DLD1 (cell line): ENCODE results near the gene SCAF1.

Source experiments
- in situ Hi-C: cut with HindIII; loops from 2 replicates; pipeline ENCODE4 v1.10.0; 2017; ENCODE audit warnings: low sequenced_read_pairs

The SCAF1 gene, protein sequence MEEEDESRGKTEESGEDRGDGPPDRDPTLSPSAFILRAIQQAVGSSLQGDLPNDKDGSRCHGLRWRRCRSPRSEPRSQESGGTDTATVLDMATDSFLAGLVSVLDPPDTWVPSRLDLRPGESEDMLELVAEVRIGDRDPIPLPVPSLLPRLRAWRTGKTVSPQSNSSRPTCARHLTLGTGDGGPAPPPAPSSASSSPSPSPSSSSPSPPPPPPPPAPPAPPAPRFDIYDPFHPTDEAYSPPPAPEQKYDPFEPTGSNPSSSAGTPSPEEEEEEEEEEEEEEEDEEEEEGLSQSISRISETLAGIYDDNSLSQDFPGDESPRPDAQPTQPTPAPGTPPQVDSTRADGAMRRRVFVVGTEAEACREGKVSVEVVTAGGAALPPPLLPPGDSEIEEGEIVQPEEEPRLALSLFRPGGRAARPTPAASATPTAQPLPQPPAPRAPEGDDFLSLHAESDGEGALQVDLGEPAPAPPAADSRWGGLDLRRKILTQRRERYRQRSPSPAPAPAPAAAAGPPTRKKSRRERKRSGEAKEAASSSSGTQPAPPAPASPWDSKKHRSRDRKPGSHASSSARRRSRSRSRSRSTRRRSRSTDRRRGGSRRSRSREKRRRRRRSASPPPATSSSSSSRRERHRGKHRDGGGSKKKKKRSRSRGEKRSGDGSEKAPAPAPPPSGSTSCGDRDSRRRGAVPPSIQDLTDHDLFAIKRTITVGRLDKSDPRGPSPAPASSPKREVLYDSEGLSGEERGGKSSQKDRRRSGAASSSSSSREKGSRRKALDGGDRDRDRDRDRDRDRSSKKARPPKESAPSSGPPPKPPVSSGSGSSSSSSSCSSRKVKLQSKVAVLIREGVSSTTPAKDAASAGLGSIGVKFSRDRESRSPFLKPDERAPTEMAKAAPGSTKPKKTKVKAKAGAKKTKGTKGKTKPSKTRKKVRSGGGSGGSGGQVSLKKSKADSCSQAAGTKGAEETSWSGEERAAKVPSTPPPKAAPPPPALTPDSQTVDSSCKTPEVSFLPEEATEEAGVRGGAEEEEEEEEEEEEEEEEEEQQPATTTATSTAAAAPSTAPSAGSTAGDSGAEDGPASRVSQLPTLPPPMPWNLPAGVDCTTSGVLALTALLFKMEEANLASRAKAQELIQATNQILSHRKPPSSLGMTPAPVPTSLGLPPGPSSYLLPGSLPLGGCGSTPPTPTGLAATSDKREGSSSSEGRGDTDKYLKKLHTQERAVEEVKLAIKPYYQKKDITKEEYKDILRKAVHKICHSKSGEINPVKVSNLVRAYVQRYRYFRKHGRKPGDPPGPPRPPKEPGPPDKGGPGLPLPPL

DNA sequence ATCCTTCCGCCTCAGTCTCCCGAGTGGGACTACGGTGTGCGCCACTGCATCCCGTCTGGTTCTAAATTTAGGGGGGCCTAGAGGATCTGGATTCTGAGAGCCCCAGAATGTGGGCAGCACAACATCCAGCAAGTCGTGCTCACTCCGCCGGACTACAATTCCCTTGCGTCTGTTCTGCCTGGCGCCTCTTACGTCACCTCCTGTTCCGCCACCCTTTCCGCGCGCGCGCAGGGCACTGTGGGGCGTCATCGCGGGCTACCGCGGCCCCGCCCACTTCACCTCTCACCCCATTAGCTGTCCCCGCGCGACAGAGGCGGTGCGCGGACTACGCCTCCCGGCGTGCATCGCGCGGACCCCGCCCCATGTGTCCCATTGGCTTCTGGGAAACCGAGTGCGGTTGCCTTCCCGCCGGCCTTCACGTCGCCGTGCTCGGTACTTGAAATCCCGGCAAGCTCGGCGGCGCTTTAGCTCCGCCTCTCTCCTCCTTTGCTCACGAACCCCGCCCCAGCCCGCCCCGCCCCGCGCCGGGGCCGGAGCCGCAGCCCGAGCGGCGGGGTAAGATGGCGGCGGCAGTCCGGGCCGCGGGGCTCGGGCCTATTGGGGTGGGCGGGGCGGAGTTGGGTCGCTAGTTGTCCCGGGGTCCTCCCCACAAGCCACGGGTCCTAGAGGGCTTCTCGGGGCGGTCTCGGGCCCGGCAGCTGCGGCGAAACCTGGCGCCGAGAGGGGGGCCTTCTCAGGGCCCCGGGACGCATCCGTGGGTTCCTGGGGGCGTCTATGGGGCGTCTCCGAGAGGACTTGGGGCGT, at the start of gene SCAF1:
Gene SCAF1, plus strand, starts transcription at position 522 of the 804 bp plus-strand sequence. CDS start 2,818 bp downstream, outside the sequence.
- in situ Hi-C loops = no loop called here

DNA sequence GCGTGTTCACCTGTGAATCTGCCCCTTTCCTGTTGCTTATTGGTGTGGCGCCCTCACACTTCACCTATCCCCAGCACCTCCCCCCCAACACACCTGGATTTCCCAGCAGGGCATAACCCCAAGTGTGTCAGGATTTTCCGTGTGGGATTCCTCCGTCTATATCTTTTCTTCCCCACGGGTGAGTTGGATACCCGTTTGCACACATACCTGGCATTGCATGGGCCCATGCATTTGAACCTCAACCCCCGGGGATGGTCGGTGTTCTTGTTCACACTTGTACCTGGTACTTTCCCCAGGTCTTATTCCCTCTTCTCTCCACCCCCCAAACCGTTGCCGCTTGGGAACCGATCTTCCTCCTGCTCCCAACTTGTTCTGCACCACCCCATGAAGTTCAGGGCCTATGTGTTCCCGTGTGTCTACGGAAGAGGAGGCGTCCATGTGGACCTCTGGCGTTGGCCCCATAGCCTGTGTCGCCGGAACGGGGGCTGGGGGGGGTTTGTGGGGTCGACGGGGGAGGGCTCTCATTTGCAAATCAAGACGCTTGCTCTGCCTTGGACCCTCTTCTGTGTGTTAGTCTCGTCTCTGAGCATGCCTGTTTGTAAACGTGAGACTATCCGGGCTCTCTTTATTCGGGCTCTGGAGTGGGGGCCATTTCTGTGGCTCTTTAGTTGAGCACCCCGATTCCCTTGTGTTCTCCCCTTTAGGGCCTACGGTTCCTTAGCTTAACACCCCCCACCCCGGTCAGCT, 49.4 kb upstream of the SCAF1 start:
- in situ Hi-C loops = no loop called here

DNA sequence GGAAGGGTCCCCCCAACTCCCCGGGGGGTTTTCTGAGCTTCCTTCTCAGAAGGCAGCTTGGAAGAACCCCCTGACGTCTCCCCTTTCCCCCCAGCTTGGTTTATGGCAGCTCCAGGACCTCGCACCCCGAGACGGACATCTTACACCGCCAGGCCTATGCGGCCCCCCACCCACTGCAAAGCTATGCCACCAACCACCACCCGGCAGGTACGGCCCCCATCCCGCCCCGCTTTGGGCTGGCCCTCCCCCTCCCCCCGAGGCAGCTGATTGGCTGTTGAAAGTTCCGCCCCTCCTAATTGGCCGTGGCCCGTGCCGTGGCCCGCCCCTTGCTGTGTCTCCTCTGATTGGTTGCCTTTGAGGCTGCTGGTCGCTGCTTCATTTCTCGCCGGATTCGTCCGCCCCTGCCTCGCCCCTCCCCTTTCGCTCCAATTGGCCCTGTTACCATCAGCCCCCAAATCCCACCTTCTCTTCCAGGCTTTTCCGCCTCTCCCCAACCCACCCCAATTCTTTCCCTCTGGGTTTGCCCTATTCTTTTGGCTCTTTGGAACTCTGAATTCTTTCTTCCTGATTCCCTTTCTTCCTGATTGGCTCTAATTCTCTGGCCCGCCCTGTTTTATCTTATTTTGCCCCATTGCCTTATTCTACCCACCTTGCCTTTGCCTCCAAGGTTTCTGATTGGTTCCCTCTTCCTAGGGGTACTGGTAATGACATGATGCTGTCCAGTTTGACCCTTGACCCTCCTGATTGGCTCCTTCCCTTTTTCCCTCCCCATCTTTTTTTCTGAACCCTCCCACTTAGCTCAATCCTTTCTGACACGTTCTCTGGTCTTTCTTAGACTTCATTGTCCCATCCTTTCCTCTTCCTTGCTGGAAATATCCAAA, 48.5 kb upstream of the SCAF1 start:
- in situ Hi-C loops = no loop called here

DNA sequence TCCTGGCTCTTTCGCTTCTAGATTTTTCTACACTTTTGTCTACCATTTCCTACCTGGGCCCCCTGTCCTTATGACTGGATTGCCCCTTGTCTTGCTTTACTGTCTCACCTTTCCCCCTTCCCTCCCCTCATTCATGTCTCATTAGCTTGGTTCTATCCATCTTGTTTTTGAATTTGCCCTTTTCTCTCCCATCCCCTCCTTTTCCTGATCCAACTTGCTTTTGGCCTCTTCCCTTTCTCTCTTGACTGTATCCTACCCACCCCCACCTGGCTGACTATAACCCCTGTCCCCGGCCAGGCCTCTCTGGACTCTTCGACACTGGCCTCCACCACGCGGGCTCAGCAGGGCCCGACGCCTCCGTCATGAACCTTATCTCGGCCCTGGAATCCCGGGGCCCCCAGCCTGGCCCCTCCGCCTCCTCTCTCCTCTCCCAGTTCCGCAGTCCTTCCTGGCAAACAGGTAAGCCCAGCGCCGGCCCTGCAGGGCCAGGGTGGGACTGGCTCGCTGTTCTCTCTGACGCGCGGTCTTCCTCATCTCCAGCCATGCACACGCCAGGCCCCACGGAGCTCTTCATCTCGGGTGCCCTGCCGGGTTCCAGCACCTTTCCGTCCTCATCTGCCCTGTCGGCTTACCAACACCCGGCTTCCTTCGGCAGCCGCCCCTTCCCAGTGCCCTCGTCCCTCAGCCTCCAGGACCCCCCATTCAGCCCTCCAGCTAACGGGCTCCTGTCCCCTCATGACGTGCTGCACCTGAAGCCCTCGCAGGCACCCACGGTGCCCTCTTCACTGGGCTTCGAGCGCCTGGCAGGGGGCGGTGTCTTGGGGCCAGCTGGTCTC, 47.6 kb upstream of the SCAF1 start:
- in situ Hi-C loops = no loop called here

DNA sequence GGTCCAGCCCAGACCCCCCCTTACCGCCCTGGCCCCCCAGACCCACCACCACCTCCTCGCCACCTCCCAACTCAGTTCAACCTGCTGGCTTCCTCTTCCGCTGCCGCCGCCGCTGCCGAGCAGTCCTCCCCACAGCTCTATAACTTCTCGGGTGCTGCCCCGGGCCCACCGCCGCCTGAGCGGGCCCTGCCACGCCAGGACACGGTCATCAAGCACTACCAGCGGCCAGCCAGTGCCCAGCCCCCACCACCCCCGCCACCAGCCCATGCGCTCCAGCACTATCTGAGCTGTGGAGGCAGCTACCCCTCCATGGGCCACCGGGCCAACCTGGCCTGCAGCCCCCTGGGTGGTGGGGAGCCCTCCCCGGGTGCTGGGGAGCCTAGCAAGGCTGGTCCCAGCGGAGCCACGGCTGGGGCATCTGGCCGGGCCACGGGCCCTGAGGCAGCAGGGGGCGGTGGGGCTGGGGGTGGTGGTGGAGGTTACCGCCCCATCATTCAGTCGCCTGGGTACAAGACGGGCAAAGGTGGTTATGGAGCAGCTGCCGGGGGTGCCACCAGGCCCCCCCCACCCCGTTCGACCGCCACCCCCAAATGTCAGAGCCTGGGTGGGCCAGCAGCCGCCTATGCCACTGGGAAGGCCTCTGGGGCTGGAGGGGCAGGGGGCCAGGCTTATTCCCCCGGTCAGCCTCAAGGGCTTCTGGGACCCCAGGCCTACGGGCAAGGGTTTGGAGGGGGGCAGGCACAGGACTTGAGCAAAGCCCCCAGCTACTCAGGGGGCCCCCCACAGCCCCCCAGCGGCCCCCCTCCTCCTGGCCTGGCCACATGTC, 46.8 kb upstream of the SCAF1 start:
- in situ Hi-C loops = no loop called here

DNA sequence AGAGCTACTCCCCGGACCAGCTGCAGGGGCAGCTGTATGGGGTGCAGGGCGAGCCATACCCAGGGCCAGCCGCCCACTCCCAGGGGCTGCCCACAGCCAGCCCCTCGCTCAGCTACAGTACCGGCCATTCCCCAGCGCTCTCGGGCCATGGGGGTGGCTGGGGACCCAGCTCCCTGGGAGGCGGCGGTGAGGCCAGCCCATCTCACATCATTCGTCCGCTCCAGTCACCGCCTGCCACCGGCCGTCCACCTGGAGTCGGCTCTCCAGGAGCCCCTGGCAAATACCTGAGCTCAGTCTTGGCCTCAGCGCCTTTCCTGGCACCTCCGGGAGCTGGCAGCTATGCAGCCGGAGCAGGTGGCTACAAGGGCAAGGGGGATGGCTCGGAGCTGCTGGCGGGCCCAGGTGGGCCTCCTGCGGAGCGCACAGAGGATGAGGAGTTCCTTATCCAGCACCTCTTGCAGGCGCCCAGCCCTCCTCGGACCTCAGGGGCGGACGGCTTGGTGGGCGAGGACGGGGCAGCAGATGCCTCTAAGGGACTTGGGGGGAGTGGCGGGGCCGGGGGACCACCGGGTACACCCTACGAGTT, 46.1 kb upstream of the SCAF1 start:
- in situ Hi-C loops = no loop called here

DNA sequence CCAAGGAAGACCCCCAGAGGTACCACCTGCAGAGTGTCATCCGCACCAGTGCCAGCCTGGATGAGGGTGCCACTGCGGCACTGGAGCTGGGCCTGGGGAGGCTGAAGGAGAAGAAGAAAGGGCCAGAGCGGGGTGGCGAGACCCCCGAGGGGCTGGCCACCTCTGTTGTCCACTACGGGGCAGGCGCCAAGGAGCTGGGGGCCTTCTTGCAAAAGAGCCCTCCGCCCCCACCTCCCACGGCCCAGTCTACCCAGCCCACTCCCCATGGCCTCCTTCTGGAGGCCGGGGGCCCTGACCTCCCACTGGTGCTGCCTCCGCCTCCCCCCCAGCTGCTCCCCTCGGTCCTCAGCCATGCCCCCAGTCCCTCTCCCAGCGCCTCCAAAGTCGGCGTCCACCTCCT, 45.6 kb upstream of the SCAF1 start:
- in situ Hi-C loops = no loop called here

DNA sequence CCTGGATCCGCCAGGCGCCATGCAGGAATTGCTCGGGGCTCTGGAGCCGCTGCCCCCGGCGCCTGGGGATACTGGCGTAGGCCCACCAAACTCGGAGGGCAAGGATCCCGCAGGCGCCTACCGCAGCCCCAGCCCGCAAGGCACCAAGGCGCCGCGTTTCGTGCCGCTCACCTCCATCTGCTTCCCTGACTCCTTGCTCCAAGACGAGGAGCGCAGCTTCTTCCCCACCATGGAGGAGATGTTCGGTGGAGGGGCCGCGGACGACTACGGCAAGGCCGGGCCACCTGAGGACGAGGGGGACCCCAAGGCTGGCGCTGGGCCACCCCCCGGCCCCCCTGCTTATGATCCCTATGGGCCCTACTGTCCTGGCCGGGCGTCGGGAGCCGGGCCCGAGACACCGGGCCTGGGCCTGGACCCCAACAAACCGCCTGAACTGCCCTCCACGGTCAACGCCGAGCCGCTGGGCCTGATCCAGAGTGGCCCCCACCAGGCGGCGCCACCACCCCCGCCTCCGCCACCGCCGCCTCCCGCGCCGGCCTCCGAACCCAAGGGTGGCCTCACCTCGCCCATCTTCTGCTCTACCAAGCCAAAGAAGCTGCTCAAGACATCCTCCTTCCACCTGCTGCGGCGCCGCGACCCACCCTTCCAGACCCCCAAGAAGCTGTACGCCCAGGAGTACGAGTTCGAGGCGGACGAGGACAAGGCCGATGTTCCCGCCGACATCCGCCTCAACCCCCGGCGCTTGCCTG, 44.9 kb upstream of the SCAF1 start:
- in situ Hi-C loops = no loop called here

DNA sequence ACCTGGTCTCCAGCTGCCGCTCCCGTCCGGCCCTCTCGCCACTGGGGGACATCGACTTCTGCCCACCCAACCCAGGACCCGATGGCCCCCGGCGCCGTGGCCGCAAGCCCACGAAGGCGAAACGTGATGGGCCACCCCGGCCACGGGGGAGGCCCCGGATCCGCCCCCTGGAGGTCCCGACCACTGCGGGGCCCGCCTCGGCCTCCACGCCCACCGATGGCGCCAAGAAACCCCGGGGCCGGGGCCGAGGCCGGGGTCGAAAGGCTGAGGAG, 44.4 kb upstream of the SCAF1 start:
- in situ Hi-C loops = no loop called here

DNA sequence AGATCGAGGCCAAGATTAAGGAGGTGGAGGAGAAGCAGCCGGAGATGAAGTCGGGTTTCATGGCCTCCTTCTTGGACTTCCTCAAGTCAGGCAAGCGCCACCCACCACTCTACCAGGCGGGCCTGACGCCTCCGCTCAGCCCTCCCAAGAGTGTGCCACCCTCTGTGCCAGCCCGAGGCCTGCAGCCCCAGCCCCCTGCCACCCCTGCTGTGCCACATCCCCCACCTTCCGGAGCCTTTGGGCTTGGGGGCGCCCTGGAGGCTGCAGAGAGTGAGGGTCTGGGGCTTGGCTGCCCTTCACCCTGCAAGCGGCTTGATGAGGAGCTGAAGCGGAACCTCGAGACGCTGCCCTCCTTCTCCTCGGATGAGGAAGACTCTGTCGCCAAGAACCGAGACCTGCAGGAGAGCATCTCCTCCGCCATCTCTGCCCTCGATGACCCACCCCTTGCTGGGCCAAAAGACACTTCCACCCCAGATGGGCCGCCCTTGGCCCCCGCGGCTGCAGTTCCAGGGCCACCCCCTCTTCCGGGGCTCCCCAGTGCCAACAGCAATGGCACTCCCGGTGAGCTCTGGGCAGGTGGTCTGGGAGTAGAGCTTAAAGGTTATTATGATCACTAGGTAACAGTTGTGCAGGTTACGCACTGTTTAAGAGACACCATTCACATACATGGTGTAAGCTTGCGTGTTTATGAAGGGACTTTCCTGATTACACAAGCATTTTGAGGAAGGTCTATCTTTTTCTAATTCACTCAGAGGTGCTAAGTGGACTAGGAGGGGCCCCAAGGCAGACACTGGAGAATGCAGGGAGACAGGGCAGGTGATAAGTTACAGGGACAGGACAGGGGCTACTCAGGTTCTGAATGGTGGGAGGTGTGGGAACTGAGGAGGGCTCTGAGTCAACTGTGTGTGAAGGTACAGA, 42.4 kb upstream of the SCAF1 start:
- in situ Hi-C loops = no loop called here

DNA sequence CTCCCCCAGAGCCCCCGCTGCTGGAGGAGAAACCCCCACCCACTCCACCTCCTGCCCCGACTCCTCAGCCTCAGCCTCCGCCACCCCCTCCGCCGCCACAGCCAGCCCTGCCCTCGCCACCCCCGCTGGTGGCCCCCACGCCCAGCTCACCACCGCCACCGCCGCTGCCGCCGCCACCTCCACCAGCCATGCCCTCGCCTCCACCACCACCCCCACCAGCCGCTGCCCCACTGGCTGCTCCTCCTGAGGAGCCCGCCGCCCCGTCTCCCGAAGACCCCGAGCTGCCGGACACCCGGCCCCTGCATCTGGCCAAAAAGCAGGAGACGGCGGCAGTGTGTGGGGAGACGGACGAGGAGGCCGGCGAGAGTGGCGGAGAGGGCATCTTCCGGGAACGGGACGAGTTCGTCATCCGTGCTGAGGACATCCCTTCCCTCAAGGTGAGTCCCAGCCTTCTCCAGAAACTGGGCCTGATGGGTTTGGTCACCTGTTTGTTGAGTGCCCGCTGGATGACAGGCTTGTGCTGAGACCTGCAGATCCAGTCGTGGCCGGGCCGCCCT, 40.4 kb upstream of the SCAF1 start:
- in situ Hi-C loops = no loop called here

DNA sequence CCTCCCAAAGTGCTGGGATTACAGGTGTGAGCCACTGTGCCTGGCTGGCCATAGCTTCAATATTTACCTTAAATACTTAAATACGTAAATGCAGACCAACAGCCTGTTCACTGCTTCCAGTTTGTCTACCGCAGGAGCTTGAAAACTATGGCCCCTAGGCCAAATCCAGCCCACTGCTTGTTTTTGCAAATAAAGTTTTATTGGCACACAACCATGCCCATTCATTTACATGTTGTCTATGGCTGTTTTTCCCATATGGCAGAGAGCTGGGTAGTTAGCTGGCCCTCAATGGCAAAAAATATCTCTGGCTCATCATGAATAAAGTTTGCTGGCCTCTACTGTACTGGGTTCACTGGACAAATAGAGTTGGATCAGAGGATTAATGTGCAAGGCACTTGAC, 39.2 kb upstream of the SCAF1 start:
- in situ Hi-C loops = no loop called here

DNA sequence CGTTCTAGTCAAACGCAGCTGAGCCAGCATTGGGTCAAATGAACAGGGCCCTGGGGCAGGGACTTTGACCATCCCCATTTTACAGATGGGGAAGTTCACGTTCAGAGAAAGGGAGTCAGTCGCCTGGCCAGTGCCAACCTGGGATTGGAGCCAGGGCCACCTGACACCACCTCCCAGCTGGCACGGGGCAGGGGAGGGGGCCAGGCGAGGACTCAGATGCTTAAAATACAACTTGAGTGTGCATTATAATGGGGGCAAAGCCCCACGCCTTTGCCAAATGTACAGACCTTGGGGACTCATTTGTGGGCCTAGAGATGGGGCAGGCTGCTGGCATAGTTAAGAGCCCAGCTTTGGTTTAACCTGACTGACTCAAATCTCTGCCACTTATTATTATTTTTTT, 36.4 kb upstream of the SCAF1 start:
- in situ Hi-C loops = no loop called here

DNA sequence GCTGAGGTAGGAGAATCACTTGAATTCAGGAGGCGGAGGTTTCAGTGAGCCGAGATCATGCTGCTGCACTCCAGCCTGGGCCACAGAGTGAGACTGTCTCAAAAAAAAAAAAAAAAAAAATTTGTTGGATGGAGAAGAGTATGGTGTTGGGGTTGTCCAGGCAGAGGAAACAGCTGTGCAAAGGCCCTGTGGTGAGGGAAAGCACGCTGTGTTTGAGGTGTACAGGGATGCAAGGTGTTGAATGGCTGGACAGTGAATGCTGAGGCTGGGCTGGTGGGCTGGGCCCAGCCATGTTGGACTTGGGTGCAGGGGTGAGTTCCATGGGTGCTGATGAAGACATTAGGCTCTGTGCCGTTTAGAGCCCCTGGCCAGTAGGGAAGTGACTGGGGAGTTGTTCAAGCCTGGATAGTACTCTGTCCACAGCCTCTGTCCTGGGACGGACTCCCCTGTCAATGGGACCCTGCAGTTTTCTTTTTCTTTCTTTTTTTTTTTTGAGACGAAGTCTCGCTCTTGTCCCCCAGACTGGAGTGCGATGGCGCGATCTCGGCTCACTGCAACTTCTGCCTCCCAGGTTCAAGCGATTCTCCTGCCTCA, 32.4 kb upstream of the SCAF1 start:
- in situ Hi-C loops = no loop called here
